NCI-H1417 treated with DMSO at 0.1 percent for 48 hours (cell line): ENCODE data around the gene CMPK1.
"Not testable (repeated sequence)": the region's sequence is repeated elsewhere in the genome, so short reads cannot be mapped to it uniquely, and the experiment has no call there.

Experiments
- DNase-seq: peaks from one replicate; lab custom pipeline; 2025; lab: John Stamatoyannopoulos, UW

The CMPK1 gene, protein sequence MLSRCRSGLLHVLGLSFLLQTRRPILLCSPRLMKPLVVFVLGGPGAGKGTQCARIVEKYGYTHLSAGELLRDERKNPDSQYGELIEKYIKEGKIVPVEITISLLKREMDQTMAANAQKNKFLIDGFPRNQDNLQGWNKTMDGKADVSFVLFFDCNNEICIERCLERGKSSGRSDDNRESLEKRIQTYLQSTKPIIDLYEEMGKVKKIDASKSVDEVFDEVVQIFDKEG

DNA sequence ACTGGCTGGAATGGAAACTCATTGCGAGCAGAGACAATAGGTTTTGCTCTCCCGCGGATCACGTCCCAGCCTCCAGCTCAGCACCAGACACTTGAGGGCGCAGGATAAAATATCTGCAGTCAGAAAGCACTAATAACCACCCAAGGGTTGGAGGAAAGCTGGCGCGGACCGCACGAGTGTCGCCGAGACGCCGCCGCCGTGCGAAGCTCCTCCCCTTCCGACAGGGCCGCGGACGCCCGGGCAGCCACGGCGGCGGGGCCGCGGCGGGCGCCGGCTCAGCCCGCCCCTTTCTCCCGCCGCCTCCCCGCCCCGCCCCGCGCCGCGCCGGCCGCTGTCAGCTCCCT, at the start of gene CMPK1:
CMPK1 (plus strand) TSS at position 213 of the 344 bp plus-strand sequence. CDS start 156 bp downstream, outside the sequence.
- DNase-seq: peak; percentile 48

DNA sequence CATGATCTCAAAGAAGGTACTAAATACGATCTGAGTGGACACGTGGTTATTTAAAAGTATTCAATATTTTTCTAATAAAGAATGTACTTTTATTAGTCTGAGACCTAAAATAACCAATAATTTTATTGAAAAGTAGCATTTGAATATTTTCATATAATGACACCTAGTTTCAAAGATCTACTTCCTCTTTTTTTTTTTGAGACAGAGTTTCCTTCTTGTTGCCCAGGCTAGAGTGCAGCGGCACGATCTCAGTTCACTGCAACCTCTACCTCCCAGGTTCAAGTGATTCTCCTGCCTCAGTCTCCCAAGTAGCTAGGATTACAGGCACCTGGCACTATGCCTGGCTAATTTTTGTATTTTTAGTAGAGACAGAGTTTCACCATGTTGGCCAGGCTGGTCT, 45.5 kb upstream of the CMPK1 start:
- DNase-seq: not testable (repeated sequence)

DNA sequence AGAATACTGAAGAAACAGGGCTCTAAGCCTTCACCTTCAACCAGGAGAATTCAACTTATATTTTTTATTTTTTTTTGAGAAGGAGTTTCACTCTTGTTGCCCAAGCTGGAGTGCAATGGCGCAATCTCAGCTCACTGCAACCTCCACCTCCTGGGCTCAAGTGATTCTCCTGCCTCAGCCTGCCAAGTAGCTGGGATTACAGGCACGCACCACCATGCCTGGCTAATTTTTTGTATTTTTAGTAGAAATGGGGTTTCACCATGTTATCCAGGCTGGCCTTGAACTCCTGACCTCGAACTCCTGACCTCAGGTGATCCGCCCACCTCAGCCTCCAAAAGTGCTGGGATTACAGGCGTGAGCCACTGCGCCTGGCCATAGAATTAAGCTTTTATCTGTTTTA, 38.7 kb upstream of the CMPK1 start:
- DNase-seq: not testable (repeated sequence)

DNA sequence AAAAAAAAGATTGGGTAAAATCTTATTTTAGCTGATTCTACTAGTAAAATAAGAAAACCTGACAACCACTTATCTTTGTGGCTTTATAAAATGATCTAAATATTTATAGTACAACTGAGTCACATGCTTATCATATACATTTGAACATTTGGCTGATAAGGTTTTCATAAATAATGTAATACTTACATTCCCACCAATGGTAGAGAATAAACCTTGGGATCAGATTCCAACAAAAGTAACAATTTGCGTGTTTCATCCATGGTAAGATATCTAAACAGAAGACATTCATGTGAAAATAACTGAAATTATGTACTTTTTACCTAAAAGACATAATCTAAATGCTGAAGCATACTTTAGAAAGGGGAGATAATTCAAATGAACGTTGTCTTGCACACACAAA, 38.0 kb upstream of the CMPK1 start:
- DNase-seq: no peak

DNA sequence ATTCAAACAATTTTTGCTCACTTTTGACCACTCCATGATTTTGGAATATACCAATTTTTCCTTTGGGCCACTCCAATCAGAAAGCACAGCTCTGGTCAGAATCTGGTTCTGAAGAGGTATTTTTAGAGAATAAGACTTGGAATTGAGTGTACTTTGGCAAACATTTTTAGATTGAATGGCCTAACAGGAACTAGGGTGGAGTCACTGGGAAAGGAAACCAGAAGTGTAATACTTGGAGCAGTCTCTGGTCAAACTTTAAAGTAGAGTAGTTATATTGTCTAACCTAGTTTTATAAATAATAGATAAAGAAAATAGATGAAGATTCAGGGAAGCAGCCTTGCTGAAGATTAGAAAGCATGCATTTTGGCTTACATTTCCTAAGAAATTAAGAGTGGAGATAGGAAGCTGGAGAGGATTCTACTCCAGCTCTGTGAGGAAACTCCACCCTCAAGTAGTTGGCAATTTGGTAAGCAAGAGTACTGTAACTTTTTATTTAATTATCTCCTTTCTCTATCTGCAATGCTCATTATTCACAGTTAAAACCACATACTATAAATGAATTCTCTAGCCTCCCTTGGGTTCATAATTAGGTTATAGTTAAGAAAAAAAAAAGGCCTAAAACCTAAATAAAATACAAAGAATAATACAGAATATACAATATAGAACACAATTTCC, 35.4 kb upstream of the CMPK1 start:
- no peak for DNase-seq

DNA sequence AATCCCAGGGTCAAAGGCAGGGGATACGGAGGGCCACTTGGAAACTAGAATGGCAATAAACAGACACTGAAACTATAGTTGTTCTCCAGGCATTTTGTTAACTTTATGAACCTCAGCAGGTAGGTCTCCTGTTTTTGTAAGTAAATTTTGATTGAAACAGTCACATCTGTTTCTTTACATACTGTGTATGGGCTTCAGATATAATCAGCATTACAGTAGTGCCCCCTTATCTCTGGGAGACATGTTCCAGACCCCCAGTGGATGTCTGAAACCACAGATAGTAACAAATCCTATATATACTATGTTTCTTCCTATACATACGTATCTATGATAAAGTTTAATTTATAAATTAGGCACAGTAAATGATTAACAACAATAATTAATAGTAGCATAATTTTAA, 31.1 kb upstream of the CMPK1 start:
- no peak for DNase-seq

DNA sequence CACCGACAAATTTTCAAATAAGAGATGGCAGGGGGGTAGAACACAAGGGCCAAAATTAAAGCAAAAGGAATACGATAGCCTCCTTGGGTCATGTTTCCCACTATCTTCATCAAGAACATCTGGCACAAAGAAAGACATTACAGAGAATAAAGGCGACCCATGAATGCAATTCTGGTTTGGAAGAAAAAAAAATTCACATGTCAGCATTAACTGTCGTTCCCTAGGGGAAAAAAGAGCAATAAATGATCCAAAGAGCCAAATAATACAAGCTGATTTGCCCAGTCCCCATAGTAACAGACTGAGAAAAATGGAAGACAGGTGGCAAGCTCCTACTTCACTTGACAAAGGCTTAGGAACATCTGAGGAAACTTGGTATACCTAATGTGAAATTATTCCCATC, 24.2 kb upstream of the CMPK1 start:
- DNase-seq: no peak

DNA sequence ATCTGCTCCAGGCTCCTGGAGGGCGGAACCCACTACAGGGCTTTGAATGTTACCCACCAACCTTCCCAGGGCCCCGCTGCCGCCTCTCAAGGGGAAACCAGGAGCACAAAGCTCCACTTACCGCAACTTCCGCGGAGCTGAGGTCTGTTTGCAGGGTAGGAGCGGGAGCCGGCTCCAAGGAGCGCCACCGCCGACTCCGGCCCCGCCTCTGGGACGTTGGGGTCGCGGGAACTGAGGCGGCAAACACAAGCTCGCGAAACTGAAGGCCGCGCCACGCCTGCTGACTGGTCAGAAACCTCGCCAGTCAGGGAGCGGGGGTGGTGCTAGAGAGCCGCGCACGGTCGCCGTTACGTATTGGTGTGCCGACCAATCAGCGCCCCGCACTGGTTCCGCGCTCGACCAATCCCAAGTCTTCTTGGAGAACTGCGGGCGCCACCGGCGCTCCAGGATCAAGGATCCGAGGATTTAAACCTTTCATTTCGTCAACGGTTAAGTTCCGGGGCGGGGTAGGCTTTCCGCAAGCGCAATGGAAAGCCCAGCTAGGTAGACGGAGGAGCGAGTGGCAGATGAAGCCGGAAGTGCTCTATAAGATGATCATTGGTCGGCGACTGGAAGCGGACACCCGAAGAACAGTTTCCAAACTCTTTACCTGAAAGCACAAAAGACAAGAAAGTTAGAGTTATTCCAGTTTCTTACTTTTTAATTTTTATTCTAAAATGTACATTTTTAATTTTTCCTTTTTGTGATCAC, 19.5 kb upstream of the CMPK1 start, which contains the start of gene STIL:
STIL (minus strand) TSS at position 233 of the 750 bp plus-strand sequence. CDS start 3,828 bp downstream, outside the sequence.
- DNase-seq: peak; percentile 98

DNA sequence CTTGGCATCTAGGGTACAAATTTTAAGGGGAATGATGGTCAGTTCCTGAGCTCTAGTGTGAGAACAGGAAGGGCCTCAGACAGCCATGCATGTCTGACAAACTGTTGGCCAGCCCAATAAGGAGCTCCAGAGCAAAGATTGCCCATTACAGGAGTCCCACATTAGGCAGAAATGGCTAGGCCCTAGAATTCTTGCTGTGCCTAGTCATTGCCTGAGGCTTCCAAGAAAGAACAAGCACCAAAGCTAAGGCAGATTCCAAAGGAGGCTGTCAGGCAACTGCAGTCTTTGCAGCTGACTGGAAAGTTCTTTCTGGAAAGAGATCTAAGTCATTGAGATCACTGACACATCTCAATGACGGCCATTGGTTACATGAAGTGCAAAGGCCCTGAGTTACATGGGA, 15.7 kb upstream of the CMPK1 start:
- no peak for DNase-seq

DNA sequence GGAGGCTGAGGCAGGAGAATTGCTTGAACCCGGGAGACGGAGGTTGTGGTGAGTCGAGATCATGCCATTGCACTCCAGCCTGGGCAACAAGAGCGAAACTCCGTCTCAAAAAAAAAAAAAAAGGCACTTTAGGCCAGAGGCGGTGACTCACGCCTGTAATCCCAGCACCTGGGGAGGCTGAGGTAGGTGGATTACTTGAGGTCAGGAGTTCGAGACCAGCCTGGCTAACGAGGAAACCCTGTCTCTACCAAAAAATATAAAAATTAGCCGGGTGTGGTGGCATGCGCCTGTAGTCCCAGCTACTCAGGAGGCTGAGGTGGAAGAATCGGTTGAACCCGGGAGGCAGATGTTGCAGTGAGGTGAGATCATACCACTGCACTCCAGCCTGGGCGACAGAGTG, 13.6 kb upstream of the CMPK1 start:
- DNase-seq: not testable (repeated sequence)

DNA sequence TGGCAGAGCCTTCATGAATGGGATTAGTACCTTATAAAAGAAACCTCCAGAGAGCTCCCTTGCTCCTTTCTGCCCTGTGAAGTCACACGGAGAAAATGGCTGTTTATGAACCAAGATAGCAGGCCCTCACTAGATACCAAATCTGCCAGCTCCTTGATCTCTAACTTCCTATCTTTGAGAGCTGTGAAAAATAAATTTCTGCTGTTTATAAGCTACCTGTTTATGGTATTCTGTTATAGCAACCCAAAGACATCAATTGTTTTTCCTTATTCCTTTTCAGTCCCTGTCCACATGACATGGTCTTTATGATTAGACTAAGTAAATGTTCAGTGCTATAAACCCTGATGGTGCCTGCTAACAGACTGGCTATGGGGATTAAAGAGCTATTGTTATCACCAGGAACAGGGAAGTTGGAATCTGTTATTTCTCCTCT, 10.0 kb upstream of the CMPK1 start:
- no peak for DNase-seq

DNA sequence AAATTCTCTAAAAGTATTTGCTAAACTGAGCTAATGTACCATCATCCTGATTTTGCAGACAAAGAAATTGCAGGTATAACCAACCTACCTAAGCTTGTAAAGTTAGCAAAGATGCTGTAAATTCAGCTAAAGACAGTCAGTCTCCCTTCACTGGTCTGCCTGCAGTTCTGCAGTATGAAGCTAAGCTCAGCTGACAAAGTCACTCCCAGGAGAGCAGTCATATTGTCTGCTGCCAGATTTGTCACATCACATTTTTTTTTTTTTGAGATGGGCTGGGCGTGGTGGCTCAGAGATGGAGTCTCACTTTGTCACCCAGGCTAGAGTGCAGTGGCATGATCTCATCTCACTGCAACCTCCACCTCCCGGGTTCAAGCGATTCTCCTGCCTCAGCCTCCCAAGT, 8.9 kb upstream of the CMPK1 start:
- DNase-seq: no peak

DNA sequence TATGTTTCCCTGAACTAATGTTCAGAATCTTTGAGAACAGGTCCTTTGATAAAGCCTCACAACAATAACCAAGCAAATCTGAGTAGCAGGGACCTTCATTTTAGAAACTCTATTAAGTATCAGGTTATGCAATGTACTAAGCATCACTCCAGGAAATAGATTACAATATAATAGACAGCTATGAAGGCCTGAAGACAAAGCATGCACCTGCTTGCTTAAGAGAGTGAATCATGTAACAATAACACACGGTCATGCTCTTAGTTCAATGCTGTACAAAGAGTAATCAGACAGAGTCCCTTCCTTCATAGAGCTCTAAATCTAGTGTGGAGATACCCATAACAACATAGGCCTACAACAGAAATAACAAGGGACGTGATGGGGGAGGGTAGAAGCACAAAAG, 8.1 kb upstream of the CMPK1 start:
- peak; percentile 8 for DNase-seq

DNA sequence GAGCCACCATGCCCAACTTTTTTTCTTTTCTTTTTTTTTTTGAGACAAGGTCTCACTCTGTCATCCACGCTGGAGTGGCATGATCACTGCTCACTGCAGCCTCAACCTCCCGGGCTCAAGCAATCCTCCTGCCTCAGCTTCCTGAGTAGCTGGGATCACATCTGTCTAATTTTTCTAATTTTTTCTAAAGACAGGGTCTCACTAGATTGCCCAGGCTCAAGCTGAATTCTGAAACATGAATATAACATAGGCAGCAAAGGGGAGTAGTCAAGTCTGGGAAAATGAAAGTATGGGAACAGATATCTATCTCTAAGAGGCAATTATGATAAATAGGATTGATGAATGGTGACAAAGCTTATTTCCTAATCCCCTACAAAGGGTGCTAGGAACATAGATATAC, 7.3 kb upstream of the CMPK1 start:
- DNase-seq: no peak

DNA sequence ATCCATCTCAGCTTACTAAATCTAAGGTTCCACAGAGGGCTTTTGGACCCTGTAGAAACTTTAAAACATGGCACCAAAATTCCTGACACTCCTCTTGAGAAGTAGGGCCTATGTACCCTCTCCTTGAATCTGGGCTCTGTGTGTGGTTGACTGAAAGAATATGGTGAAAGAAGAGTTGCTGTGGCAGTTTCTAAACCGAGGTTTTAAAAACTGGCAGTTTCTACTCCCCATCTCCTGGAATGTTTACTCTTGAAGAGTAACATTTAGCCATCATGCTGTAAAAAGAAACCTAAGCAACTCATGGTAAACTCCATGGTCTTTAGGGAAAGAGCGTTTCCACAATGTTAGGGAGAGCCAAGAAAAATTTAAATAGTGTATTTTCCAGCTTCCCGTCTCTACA, 4.6 kb upstream of the CMPK1 start:
- DNase-seq: no peak

DNA sequence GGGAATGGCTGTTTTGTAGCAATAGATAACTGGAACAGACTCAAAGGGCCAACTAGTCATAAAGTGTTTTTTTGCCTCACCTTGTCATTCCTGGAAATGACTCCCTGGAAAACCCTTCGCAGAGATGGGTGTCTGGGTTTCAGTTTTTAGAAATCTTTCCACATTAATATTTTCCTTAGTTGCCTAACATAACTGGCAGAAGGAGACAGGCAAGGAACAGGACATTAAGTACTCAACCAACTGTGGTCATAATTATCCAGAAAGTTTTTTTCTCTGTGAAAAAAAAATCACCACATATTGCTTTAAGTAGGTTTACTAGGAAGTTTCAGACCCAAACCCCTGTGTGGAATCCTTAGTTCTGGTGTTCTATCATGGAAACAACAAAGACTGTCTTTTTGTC, 3.4 kb upstream of the CMPK1 start:
- DNase-seq: no peak

DNA sequence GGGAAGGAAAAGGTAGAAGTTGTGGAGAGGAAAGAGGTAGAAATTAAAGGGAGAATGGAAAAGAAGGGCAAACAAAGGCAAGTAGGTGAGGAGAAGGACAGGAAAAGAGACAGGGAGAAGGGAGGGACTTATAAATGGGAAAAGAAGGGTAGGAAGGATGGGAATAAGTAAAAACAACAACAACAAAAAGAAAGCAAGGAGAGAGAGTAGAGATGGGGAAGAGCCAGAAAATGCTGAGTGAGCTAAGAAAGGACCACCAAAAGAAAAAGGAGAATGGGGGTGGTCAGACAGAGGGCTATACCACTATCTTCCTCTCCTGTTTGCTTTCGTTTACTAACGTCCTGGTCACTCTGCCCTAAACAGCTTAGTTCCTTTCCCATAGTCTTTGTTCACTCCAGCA, 1.7 kb upstream of the CMPK1 start:
- DNase-seq: no peak

DNA sequence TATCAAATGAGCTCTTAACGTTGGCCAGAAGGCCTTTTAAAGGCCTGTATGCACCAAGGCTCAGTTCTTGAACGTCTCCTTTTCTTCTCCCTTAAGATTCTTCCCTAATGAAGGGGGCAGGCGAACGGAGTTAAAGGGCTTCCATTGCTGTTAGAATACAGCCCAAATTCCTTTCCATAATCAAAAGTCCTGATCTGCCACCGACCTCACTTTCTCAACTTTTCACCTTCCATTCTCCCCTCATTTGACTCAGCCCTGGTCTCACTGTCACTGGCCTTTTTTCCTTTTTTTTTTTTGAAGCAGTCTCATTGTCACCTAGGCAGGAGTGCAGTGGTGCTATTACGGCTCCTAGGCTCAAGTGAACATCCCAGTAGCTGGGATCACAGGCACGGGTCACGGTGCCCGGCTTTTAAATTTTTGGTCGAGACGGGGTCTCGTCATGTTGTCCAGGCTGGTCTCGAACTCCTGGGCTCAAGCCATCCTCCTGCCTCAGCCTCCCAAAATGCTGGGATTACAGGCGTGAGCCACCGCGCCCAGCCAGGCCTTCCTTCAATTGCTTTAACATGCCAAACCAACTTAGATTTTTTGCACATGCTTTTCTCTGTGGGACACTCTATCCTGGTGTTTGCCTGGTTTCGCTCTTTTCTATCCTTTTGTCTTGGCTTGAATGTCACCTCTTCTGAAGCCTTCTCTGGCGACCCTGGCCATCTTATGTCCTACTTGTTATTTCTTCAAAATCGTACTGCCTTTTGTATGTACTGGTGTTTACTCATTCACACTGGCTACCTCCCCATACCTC, 612 bp upstream of the CMPK1 start:
- DNase-seq: no peak

DNA sequence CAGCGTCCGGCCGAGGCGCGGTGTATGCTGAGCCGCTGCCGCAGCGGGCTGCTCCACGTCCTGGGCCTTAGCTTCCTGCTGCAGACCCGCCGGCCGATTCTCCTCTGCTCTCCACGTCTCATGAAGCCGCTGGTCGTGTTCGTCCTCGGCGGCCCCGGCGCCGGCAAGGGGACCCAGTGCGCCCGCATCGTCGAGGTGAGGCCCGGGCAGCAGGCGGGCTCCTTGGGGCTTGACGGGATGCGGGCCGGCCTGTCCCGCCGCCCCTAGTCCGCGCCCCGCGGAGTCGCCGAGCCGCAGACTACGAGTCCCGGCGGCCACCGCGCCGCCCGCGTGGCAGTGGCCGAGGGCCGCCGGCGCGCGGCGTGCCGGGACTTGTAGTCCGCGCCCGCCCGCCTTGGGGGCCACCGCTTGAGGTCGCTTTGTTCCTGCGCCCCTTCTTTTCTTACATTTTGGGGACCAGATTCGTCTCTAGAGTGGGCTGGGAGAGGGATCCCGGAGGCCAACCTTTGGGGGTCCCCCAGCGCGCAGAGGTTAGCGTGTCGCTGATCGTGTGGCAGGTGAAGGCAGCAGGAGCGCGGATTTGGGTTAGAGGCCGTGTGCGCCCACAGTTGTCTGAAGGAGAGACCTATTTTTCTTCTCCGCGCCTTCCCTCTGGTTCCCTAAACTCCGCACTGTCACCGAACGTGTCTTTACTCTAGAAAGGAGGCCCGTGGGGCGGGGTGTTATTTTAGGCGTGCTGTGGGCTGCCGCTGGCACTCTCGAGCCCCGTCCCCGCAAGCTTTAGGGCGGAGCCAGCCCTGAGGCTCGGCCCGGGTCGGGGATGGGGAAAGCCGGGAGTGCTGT, 553 bp downstream of the CMPK1 start:
- no peak for DNase-seq

DNA sequence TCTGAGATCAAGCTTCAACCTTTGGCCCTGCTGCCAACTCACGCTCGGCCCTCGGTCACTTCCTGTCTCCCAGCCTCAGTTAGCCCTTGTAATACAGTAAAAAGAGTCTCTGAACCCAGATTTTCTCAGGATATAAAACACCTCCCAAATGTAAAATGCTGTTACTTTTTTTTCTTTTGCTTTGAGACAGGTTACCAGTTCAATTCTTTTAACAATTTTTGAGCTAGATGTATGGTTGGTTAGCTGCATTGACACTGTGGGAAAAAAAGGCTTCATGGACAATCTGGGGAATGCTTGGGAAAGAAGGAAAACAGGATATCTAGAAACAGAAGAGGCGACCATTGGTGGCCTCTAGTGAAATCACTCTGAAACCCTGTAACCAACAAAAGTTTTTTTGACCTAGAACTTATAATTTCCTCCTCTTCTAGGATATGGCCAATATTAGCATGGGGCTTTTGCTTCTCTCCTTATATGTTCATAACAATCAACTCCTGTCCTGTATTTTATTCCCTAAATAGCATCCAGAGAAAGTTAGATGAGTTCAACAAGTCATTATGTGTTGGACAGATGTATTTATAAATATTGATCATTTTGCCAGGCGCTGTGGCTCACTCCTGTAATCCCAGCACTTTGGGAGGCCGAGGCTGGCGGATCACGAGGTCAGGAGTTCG, 1.3 kb downstream of the CMPK1 start:
- DNase-seq: no peak

DNA sequence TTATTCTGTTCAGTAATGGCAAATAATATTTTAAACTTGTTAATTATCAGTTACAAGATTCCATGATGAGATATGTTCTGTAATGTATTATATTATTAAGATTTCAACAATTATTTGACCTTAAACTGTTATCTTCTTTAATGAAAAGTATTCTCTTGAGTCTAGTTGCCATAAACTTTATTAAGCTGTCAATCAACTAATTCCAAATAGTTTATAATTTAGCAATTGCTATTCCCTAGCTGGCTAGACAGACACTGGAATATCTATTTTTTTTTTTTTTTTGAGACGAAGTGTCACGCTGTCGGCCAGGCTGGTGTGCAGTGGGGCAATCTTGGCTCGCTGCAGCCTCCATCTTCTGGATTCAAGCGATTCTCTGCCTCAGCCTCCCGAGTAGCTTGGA, 3.8 kb downstream of the CMPK1 start:
- no peak for DNase-seq
